Measurements from ENCODE around the gene IHH. TPM values are rescaled to one million over a fixed set of nuclear protein-coding genes. Genes with fewer than 3 reads are reported as not detected.

Gene IHH
- total and polyA plus RNA-seq, 2 of the 8 experiments (the other 6 are each of a cell fraction or from before 2014, with no cell fraction given): 0.03 TPM; not detected in 1

DNA sequence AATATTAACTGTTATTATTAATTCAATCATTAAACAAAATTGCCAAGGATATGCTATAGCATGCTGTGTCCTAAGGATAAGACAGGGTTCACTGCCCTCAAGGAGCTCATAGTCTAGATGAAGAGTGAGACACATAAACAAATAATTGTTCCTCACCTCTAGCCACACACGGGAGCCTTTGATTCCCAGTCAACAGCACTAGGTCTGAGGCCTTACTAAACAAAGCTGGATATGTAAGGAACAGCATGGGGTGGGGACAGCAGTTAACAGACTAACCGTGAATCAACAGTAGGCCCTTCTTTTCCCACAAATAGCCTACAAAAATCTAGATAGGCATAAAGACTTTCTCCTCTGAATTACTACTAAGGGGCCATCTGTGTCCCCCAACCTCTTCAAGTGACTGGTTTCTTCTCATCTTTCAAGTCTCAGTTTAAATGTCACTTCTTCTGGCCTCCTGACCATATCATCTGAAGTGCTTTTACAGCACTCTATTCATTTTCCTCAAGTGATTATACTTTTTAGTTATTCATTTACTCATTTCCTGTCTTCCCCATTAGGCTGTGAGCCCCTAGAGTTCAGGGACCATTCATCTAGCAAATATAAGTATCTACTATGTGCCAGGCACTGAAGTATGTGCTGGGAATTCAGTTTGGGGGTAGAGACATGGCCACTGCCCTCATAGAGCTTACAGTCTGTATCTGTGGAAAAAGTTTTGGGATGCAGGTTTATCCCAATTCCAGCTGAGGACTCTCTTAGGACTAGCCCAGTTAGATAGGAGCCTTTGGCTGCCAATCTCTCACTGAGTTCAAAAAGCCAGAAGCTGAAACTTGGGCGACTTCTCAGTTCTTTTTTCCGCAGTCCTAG is 29.9 kb upstream of the IHH start:
- POLR2A ChIA-PET (ENCODE audit: partially characterized antibody): no interaction called here
- H2BK15ac ChIP-seq (ENCODE audit: low read length): no peak overlapping the region
- H3K4ac ChIP-seq (replicated peaks; ENCODE audit: insufficient read length, low read depth, low read length): no peak overlapping the region
- H3K14ac ChIP-seq (ENCODE audit: insufficient read length): no peak overlapping the region
- H4K8ac ChIP-seq (ENCODE audit: extremely low read depth, insufficient read depth, low read length): no peak overlapping the region
- no peak overlapping the region for H2BK120ac ChIP-seq (replicated peaks; ENCODE audit: low read depth, low read length)
- no peaks in the 10 kb centered on the region for H3K36me3 ChIP-seq (ENCODE audit: control insufficient read depth in 2 of 4, insufficient read depth in 4 of 4, low read length in 3 of 4)
- H3K23ac ChIP-seq (ENCODE audit: insufficient read length): no peak overlapping the region
- H2BK20ac ChIP-seq (ENCODE audit: low read length): no peak overlapping the region
- H2BK12ac ChIP-seq (ENCODE audit: low read depth, low read length): no peak overlapping the region
- DNase-seq (ENCODE audit: low read depth in 1 of 2, low spot score in 2 of 2) (no peak), FAIRE-seq (no peak)
- no peak overlapping the region for H2BK5ac ChIP-seq (ENCODE audit: low read depth, low read length)
- H3K9ac ChIP-seq (replicated peaks in 1 of 4; ENCODE audit: extremely low read depth in 1 of 4, low read depth in 3 of 4, low read length in 3 of 4): no peak overlapping the region
- H3K27ac ChIP-seq (ENCODE audit: low read depth, low read length): no peak overlapping the region
- H3K79me1 ChIP-seq (ENCODE audit: low read depth, low read length): no peaks in the 10 kb centered on the region
- no peak overlapping the region for H4K91ac ChIP-seq (replicated peaks; ENCODE audit: insufficient read length, low read length)
- peaks cover 0 to 2% of the 10 kb centered on the region in 2 experiments for H4K20me1 ChIP-seq (replicated peaks in 1 of 2; ENCODE audit: control insufficient read depth in 1 of 2, insufficient read depth in 2 of 2, low read length in 2 of 2)
- H4K5ac ChIP-seq (ENCODE audit: insufficient read length, low read depth, low read length): no peak overlapping the region
- H3K4me3 ChIP-seq (ENCODE audit: extremely low read depth in 1 of 4, insufficient read depth in 2 of 4, low read depth in 3 of 4, low read length in 4 of 4): no peak overlapping the region
- H3K56ac ChIP-seq (replicated peaks; ENCODE audit: insufficient read length, low read depth, low read length): no peak overlapping the region
- no peaks in the 10 kb centered on the region for H3K9me3 ChIP-seq (ENCODE audit: insufficient read depth in 2 of 2, low read depth in 1 of 2, low read length in 1 of 2)
- H3K79me2 ChIP-seq (ENCODE audit: control insufficient read depth in 1 of 2, insufficient read depth in 2 of 2, low read length in 2 of 2): no peaks in the 10 kb centered on the region
- H3K27me3 ChIP-seq (replicated peaks in 1 of 4; ENCODE audit: control insufficient read depth in 3 of 4, extremely low read depth in 1 of 4, insufficient read depth in 3 of 4, low read length in 3 of 4): peaks cover 0 to 1% (median 0%) of the 10 kb centered on the region in 4 experiments; a peak in 1 of 7 replicates
- H2AFZ ChIP-seq (ENCODE audit: low read length): no peak overlapping the region
- WGBS, 2 experiments (ENCODE audit: extremely low coverage in 1 of 2, insufficient coverage in 1 of 2, insufficient read length in 1 of 2, insufficient replicate concordance in 2 of 2, low coverage in 1 of 2, low lambda C conversion rate in 2 of 2, missing lambda C conversion rate in 1 of 2): 76% methylated on average over 4 of the region's 4 CpGs; no CpG with 5 or more reads in 1 of the 2 experiments
- H3K18ac ChIP-seq (ENCODE audit: extremely low read depth, low read length): no peak overlapping the region
- no peak overlapping the region for H3K4me2 ChIP-seq (ENCODE audit: insufficient read depth in 1 of 2, low read depth in 2 of 2, low read length in 2 of 2)
- CTCF ChIA-PET (ENCODE audit: partially characterized antibody): interaction anchor here (0.9 to 62.8 kb wide), 7 partner anchors 12 to 69 kb away, joined by 4 to 1777 read pairs (median 9); no protein-coding TSS in a partner anchor
- no peak overlapping the region for H2AK5ac ChIP-seq (ENCODE audit: low read depth, low read length)
- H3K23me2 ChIP-seq (ENCODE audit: low read depth, low read length): no peaks in the 10 kb centered on the region
- H3K4me1 ChIP-seq (replicated peaks in 1 of 4; ENCODE audit: control insufficient read depth in 3 of 4, insufficient read depth in 4 of 4, low read length in 3 of 4): peaks cover 0 to 3% (median 0%) of the 10 kb centered on the region in 4 experiments; a peak in 1 of 7 replicates
- TF ChIP-seq GTF2F1 (IDR thresholded peaks at IDR 0.05; ENCODE audit: borderline replicate concordance, low read depth, low read length): no peak
- no peak for TF ChIP-seq EGR1 (IDR thresholded peaks at IDR 0.05; ENCODE audit: borderline replicate concordance, low read depth, low read length)
- TF ChIP-seq RXRA (IDR thresholded peaks at IDR 0.05; ENCODE audit: insufficient read depth, low read depth, low read length): no peak
- no peak for TF ChIP-seq SAP30 (IDR thresholded peaks at IDR 0.05; ENCODE audit: insufficient read depth, insufficient replicate concordance, low read length)
- TF ChIP-seq RAD21 (IDR thresholded peaks at IDR 0.05 in 1 of 2, conservative IDR thresholded peaks at IDR 0.05 in 1 of 2; ENCODE audit: low read depth in 2 of 2, low read length in 2 of 2): no peak
- no peak for TF ChIP-seq KDM5A (IDR thresholded peaks at IDR 0.05; ENCODE audit: low read length)
- no peak for TF ChIP-seq POLR2A (IDR thresholded peaks at IDR 0.05; ENCODE audit: control extremely low read depth in 1 of 2, low read depth in 2 of 2, low read length in 2 of 2)
- no peak for TF ChIP-seq PHF8 (conservative IDR thresholded peaks at IDR 0.05; ENCODE audit: low read depth, low read length)
- TF ChIP-seq HDAC6 (IDR thresholded peaks at IDR 0.05; ENCODE audit: low read depth, low read length): no peak
- TF ChIP-seq SIN3A (conservative IDR thresholded peaks at IDR 0.05 in 1 of 2, IDR thresholded peaks at IDR 0.05 in 1 of 2; ENCODE audit: low read depth in 1 of 2, low read length in 2 of 2): no peak

Data from H1 (cell line).